ENCODE results near the gene TSPEAR.

TSPEAR gene

GRCh38 chr21:44718093-44718492, 6.7 kb upstream of the TSPEAR start:
- no peak for DNase-seq

GRCh38 chr21:44716984-44717383, 5.6 kb upstream of the TSPEAR start:
- no peak for DNase-seq

- DNase-seq: no peak
Observed at GRCh38 chr21:44714905-44715304, 3.5 kb upstream of the TSPEAR start.

- DNase-seq: no peak
Observed at GRCh38 chr21:44713846-44714245, 2.5 kb upstream of the TSPEAR start.

GRCh38 chr21:44713130-44713529, 1.8 kb upstream of the TSPEAR start:
- DNase-seq: no peak

GRCh38 chr21:44712203-44713028, 1.0 kb upstream of the TSPEAR start:
- DNase-seq: no peak

GRCh38 chr21:44710756-44711326, 531 bp downstream of the TSPEAR start:
- DNase-seq: no peak

GRCh38 chr21:44710294-44710665, 1.1 kb downstream of the TSPEAR start:
- no peak for DNase-seq

- no peak for DNase-seq
Observed at GRCh38 chr21:44709426-44710293, 1.7 kb downstream of the TSPEAR start.

GRCh38 chr21:44708866-44709425, 2.4 kb downstream of the TSPEAR start:
- no peak for DNase-seq

- DNase-seq: no peak
Observed at GRCh38 chr21:44708213-44708865, 3.0 kb downstream of the TSPEAR start.

- no peak for DNase-seq
Observed at GRCh38 chr21:44706706-44707581, 4.4 kb downstream of the TSPEAR start.

- no peak for DNase-seq
Observed at GRCh38 chr21:44706026-44706705, 5.2 kb downstream of the TSPEAR start.

- DNase-seq: no peak
Observed at GRCh38 chr21:44704636-44705001, 6.8 kb downstream of the TSPEAR start.

- DNase-seq: no peak
Observed at GRCh38 chr21:44703731-44704635, 7.4 kb downstream of the TSPEAR start.

- DNase-seq: no peak
Observed at GRCh38 chr21:44702973-44703730, 8.2 kb downstream of the TSPEAR start.

- DNase-seq: no peak
Observed at GRCh38 chr21:44702111-44702972, 9.0 kb downstream of the TSPEAR start.

- no peak for DNase-seq
Observed at GRCh38 chr21:44701541-44701940, 9.8 kb downstream of the TSPEAR start.
